Subcutaneous abdominal adipose tissue (tissue), 5 donors: ENCODE measurements around the gene PSMD1.
"Not testable (repeated sequence)": the region's sequence is repeated elsewhere in the genome, so short reads cannot be mapped to it uniquely, and the experiment has no call there.

Source experiments
- H3K27ac ChIP-seq: one replicate; pipeline ENCODE4 v1.7.0; 2013; ENCODE audit warnings: low read depth, mild to moderate bottlenecking, inconsistent platforms, low read length, moderate library complexity
- H3K27me3 ChIP-seq, 5 donors: one replicate each; pipeline ENCODE4 v1.7.0; 2013; ENCODE audit warnings: low read length in 5 of 5, inconsistent platforms in 1 of 5; ENCODE audit not compliant: control insufficient read depth in 5 of 5, insufficient read depth in 4 of 5
- H3K36me3 ChIP-seq, 5 donors: one replicate each; pipeline ENCODE4 v1.7.0; 2013; ENCODE audit warnings: low read length in 5 of 5; ENCODE audit not compliant: control insufficient read depth in 5 of 5, insufficient read depth in 5 of 5
- H3K4me1 ChIP-seq, 5 donors: one replicate each; pipeline ENCODE4 v1.7.0; 2013; ENCODE audit warnings: low read length in 5 of 5, mild to moderate bottlenecking in 3 of 5, moderate library complexity in 1 of 5; ENCODE audit not compliant: control insufficient read depth in 5 of 5, insufficient read depth in 5 of 5
- H3K4me3 ChIP-seq, 5 donors: one replicate each; pipeline ENCODE4 v1.7.0; 2013; ENCODE audit warnings: low read length in 5 of 5, low read depth in 1 of 5
- H3K9ac ChIP-seq, 5 donors: one replicate each; pipeline ENCODE4 v1.7.0; 2013; ENCODE audit warnings: low read length in 5 of 5, mild to moderate bottlenecking in 4 of 5, moderate library complexity in 3 of 5
- H3K9me3 ChIP-seq, 5 donors: one replicate each; pipeline ENCODE4 v1.7.0; 2013; ENCODE audit warnings: low read length in 5 of 5; ENCODE audit not compliant: control insufficient read depth in 5 of 5
- donor health status: healthy.
- donor health status: healthy.
- donor health status: healthy.
- donor health status: healthy.
- donor health status: healthy.

The PSMD1 gene

GRCh38 chr2:231015926-231016325, 40.7 kb upstream of the PSMD1 start:
- Histone ChIP-seq H3K4me1 (no peaks in the 10 kb centered on the region), H3K4me3 (no peak overlapping the region), H3K36me3 (no peaks in the 10 kb centered on the region), H3K27me3 (peaks cover 0 to 17% (median 6%) of the 10 kb centered on the region in 5 donors), H3K9me3 (peaks cover 0 to 2% (median 0%) of the 10 kb centered on the region in 5 donors), H3K9ac (no peak overlapping the region), H3K27ac (no peak overlapping the region)

DNA sequence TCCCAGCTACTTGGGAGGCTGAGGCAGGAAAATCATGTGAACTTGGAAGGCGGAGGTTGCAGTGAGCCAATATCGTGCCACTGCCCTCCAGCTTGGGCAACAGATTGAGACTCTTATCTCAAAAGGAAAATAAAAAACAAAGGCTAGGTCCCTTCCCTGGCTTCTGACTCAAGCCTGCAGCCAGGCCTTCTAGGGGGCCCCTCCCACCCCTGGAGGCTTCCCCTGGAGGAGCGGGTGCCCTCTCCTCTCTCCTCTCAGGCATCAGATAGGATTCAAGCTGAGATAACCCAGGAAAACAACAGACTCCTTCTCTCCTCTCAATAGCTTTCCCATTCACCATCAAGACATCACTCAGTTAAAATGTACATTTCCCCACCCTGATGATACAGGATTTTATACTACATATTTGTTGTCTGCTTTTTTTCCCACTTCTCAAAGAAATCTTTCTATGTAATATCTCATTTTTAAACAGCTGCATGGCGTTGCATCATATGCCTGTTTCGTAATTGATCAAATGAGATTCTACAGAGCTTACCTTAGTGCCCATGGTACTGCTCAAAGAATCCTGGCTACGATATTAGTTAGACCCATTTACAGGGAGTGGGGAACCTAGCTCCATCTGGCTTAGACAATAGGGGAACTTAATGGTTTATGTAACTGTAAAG, 40.0 kb upstream of the PSMD1 start:
- no peak overlapping the region for H3K4me3 ChIP-seq
- peaks cover 0 to 2% (median 0%) of the 10 kb centered on the region in 5 donors for H3K9me3 ChIP-seq
- peaks cover 0 to 17% (median 6%) of the 10 kb centered on the region in 5 donors for H3K27me3 ChIP-seq
- H3K36me3 ChIP-seq, result no peaks in the 10 kb centered on the region
- H3K27ac ChIP-seq, result no peak overlapping the region
- no peak overlapping the region for H3K9ac ChIP-seq
- no peaks in the 10 kb centered on the region for H3K4me1 ChIP-seq

DNA sequence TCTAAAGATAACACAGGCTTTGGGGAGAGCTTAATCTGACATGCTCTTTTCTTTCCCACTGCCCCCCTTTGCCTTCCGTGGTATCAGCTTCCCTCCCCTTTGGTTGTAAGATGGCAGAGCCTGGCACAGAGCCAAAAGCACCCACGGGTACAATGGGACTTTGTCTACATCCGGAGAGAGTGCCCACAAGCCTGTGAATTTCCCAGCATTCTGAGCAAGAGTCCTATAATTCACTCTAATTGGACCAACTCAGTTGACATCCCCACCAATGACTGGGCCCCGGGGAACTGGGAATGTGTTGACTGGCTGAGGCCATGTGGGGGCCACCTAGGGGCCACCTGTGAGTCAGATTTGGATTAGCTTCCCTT, 39.5 kb upstream of the PSMD1 start:
- Histone ChIP-seq H3K4me1 (no peaks in the 10 kb centered on the region), H3K27ac (no peak overlapping the region), H3K9me3 (peaks cover 0 to 2% (median 0%) of the 10 kb centered on the region in 5 donors), H3K9ac (no peak overlapping the region), H3K36me3 (no peaks in the 10 kb centered on the region), H3K4me3 (no peak overlapping the region), H3K27me3 (peaks cover 0 to 15% (median 6%) of the 10 kb centered on the region in 5 donors)

DNA sequence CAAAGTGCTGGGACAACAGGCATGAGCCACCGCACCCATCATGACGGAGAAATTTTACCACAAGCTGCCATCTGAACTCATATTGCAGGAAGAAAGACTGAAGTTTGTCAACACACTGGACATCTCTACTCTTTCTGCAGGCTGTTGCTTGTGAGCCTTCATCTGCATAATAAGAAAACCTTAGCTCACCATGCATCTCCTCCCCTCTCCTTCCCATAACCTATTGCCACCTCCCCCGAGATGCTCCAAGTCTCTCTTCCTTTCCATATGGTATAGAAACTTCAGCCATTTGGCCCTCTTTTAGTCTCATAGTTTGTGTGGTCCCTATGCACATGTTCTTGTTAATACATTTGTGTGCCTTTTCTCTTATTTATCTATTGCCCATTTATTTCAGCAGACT, 38.5 kb upstream of the PSMD1 start:
- Histone ChIP-seq H3K36me3 (no peaks in the 10 kb centered on the region), H3K9ac (no peak overlapping the region), H3K4me3 (no peak overlapping the region), H3K4me1 (no peaks in the 10 kb centered on the region), H3K27me3 (peaks cover 0 to 15% (median 4%) of the 10 kb centered on the region in 5 donors), H3K27ac (no peak overlapping the region), H3K9me3 (peaks cover 0 to 2% (median 0%) of the 10 kb centered on the region in 5 donors)

DNA sequence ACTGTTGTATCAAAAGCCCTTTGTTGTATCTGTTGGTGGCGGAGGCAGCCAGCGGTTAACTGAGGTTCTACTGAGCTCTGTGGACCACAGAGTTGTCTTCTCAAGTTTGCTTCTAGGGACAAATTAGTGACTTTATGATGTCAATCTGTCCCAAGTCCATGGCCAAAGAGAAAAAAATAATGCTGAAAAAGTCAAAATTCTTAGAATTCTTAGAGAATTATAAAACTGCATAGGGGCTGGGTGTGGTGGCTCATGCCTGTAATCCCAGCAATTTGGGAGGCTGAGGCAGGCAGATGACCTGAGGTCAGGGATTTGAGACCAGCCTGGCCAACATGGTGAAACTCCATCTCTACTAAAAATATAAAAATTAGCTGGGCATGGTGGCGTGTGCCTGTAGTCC, 31.6 kb upstream of the PSMD1 start:
- H3K4me3 ChIP-seq, H3K27me3 ChIP-seq, H3K9me3 ChIP-seq, H3K36me3 ChIP-seq, H3K27ac ChIP-seq, H3K4me1 ChIP-seq, H3K9ac ChIP-seq: not testable (repeated sequence)

DNA sequence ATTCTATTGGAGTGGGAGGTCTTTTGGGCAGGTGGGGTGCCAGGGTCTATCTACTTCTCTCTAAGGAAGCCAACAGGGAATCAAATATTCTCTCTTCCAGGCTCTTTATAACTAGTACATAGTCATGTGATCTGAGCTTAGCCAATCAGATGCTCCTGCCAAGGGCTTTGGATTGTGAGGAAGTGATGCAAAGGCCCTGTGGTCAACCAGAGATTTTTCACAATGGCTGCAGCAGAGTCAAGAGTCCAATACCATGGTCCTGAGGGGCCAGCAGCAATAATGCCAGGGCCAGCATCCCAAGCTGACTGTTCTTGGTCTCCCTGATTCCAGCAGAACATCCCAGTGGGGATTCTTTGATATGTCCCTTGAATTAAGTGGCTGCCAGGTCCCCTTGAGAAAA, 27.8 kb upstream of the PSMD1 start:
- Histone ChIP-seq H3K27me3 (peaks cover 4 to 15% (median 9%) of the 10 kb centered on the region in 5 donors), H3K36me3 (no peaks in the 10 kb centered on the region), H3K27ac (no peak overlapping the region), H3K9me3 (peaks cover 0 to 5% (median 0%) of the 10 kb centered on the region in 5 donors), H3K4me3 (no peak overlapping the region), H3K4me1 (no peaks in the 10 kb centered on the region), H3K9ac (no peak overlapping the region)

DNA sequence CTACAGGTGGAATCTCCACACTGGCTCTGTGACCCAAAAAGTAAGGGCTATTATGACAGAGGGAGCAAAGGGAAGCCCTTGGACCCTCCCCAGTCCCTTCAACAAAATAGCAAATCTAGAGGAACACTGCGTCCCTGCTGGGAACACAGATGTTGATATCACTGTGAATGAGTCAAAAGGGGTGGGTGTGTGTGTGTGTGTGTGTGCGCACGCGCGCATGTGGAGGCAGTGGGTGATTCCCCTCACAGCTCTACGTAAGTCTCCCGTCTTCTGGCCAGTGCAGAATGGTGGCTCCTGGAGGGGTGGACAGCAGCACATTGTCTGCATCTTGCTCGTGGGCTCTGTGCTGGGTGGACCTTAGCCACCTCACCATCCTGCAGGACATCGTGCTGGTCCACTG, 27.1 kb upstream of the PSMD1 start:
- peaks cover 0 to 5% (median 0%) of the 10 kb centered on the region in 5 donors for H3K9me3 ChIP-seq
- H3K9ac ChIP-seq, result no peak overlapping the region
- H3K4me3 ChIP-seq, result no peak overlapping the region
- H3K36me3 ChIP-seq, result no peaks in the 10 kb centered on the region
- no peaks in the 10 kb centered on the region for H3K4me1 ChIP-seq
- peaks cover 4 to 16% (median 9%) of the 10 kb centered on the region in 5 donors for H3K27me3 ChIP-seq
- no peak overlapping the region for H3K27ac ChIP-seq

GRCh38 chr2:231030725-231031124, 25.9 kb upstream of the PSMD1 start:
- Histone ChIP-seq H3K9me3 (peaks cover 0 to 5% (median 0%) of the 10 kb centered on the region in 5 donors), H3K4me3 (no peak overlapping the region), H3K27ac (no peak overlapping the region), H3K4me1 (no peaks in the 10 kb centered on the region), H3K36me3 (no peaks in the 10 kb centered on the region), H3K9ac (no peak overlapping the region), H3K27me3 (peaks cover 5 to 16% (median 9%) of the 10 kb centered on the region in 5 donors)

DNA sequence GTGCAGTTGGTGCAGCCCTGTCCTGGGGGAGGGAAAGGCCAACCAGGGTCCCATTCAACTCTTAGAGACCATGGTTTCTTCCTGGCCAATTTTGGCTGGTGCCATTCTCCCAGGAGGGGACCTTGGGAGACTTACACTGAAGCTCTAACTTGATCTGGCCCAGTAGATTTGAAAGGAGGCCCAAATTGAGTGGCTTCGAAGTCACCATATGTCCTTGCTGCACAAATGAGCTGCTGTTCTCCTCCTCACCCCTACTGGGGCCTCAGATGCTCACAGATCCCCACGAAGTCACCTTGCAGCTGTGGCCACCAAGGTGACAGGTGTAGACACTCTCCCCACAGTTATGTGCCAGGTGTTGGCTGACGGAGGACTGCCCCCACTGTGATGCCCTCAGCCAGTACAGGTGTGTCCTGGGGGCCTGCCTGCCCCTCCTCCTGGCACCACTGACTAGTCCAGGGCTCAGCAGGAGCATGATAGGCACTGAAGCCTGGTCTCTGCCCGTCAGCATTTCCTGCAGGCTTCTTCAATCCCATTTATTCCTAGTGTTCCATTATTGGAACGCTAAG, 24.0 kb upstream of the PSMD1 start:
- no peaks in the 10 kb centered on the region for H3K36me3 ChIP-seq
- peaks cover 0 to 5% (median 0%) of the 10 kb centered on the region in 5 donors for H3K9me3 ChIP-seq
- H3K9ac ChIP-seq, result no peak overlapping the region
- no peak overlapping the region for H3K27ac ChIP-seq
- peaks cover 0 to 3% (median 0%) of the 10 kb centered on the region in 5 donors for H3K4me1 ChIP-seq
- no peak overlapping the region for H3K4me3 ChIP-seq
- H3K27me3 ChIP-seq, result peaks cover 10 to 25% (median 20%) of the 10 kb centered on the region in 5 donors
